HepG2 (cell line): ENCODE measurements around the gene ISOC2. TPM values are rescaled to one million over a fixed set of nuclear protein-coding genes. Genes with fewer than 3 reads are reported as not detected.

Source experiments
- AHDC1 ChIP-seq: sonication (generic); formaldehyde crosslinking; IDR thresholded peaks from 2 replicates; pipeline ENCODE4 v1.5.1; 2020; ENCODE audit warnings: mild to moderate bottlenecking, missing genetic modification reagents, borderline replicate concordance
- ATM ChIP-seq: fragments of 450-650 bp; IDR thresholded peaks from 2 replicates; pipeline ENCODE4 v1.7.1; 2017; ENCODE audit warnings: mild to moderate bottlenecking, borderline replicate concordance
- FOXO1 ChIP-seq: sonication (generic); formaldehyde crosslinking; IDR thresholded peaks from 2 replicates; pipeline ENCODE4 v1.4.0; 2020; ENCODE audit warnings: missing genetic modification reagents
- MBNL3 ChIP-seq: fragments of 250-450 bp; sonication (Bioruptor Pico); conservative IDR thresholded peaks from 2 replicates; pipeline ENCODE4 v1.8.0; 2022; ENCODE audit warnings: mild to moderate bottlenecking, inconsistent platforms
- NFYB ChIP-seq: sonication (generic); formaldehyde crosslinking; IDR thresholded peaks from 2 replicates; pipeline ENCODE4 v1.4.0; 2020; ENCODE audit warnings: missing genetic modification reagents
- PAX8 ChIP-seq: sonication (generic); formaldehyde crosslinking; IDR thresholded peaks from 2 replicates; pipeline ENCODE4 v1.8.0; 2022; ENCODE audit warnings: mild to moderate bottlenecking, missing genetic modification reagents, borderline replicate concordance
- SSRP1 ChIP-seq: IDR thresholded peaks from 2 replicates; pipeline ENCODE4 v1.6.1; 2016; ENCODE audit warnings: control low read depth
- USF2 ChIP-seq, 2 experiments: sonication (generic) in 1 of 2; formaldehyde crosslinking in 1 of 2; IDR thresholded peaks; 2 replicates each; pipeline versions ENCODE4 v1.5.1 to v1.6.1; 2011 to 2020; ENCODE audit warnings: borderline replicate concordance in 1 of 2, low read depth in 1 of 2, low read length in 1 of 2, mild to moderate bottlenecking in 1 of 2, missing genetic modification reagents in 1 of 2, moderate library complexity in 1 of 2
- ZBTB42 ChIP-seq: sonication (generic); formaldehyde crosslinking; IDR thresholded peaks from 2 replicates; pipeline ENCODE4 v1.5.0; 2020; ENCODE audit warnings: mild to moderate bottlenecking, missing genetic modification reagents
- ZKSCAN8 ChIP-seq: IDR thresholded peaks from 2 replicates; pipeline ENCODE4 v1.6.1; 2016; ENCODE audit warnings: borderline replicate concordance, missing genetic modification reagents, missing compliant biosample characterization
- ZNF10 ChIP-seq: sonication (generic); formaldehyde crosslinking; IDR thresholded peaks from 2 replicates; pipeline ENCODE4 v1.4.0; 2020; ENCODE audit warnings: mild to moderate bottlenecking, low read depth, missing genetic modification reagents, borderline replicate concordance
- ZNF576 ChIP-seq: sonication (generic); formaldehyde crosslinking; IDR thresholded peaks from 2 replicates; pipeline ENCODE4 v1.4.0; 2020; ENCODE audit warnings: mild to moderate bottlenecking, missing genetic modification reagents
- ZNF777 ChIP-seq: sonication (generic); formaldehyde crosslinking; IDR thresholded peaks from 2 replicates; pipeline ENCODE4 v1.4.0; 2020; ENCODE audit warnings: missing genetic modification reagents
- polyA plus RNA-seq, 8 experiments: library from polyadenylated mRNA; depleted of rRNA in 3 of 8; stranded (reverse) in 7 of 8; unstranded in 1 of 8; fragments of >200 nt; fragmentation: Illumina TruSeq in 4 of 8; extraction: Trizol in 4 of 8; gene quantifications; 2 replicates each; pipeline versions ENCODE4 v1.2.1 to v1.2.3, GENCODE V29; 2011 to 2016; ENCODE audit warnings: low read depth in 4 of 8, missing spikeins in 1 of 8, mixed read lengths in 1 of 8; ENCODE audit not compliant: insufficient read depth in 1 of 8
- total RNA-seq, 5 experiments: library from RNA; depleted of rRNA; stranded (reverse); fragments of >200 nt; fragmentation: Illumina TruSeq; extraction: Trizol; gene quantifications; 2 replicates each; pipeline ENCODE4 v1.2.3, GENCODE V29; 2016; ENCODE audit warnings: low read depth in 1 of 5
- TF ChIP-seq, protein P1 (sequence below): sonication (generic); formaldehyde crosslinking; IDR thresholded peaks from 2 replicates; pipeline ENCODE4 v1.4.0; 2020; ENCODE audit warnings: missing genetic modification reagents
- TF ChIP-seq, protein P2 (sequence below): sonication (generic); formaldehyde crosslinking; IDR thresholded peaks from 2 replicates; pipeline ENCODE4 v1.8.1; 2022; ENCODE audit warnings: mild to moderate bottlenecking, missing genetic modification reagents

ISOC2 gene
- total and polyA plus RNA-seq, 2 of the 13 experiments (the other 11 are each of a cell fraction or from before 2014, with no cell fraction given): 76.8 to 105 TPM

DNA sequence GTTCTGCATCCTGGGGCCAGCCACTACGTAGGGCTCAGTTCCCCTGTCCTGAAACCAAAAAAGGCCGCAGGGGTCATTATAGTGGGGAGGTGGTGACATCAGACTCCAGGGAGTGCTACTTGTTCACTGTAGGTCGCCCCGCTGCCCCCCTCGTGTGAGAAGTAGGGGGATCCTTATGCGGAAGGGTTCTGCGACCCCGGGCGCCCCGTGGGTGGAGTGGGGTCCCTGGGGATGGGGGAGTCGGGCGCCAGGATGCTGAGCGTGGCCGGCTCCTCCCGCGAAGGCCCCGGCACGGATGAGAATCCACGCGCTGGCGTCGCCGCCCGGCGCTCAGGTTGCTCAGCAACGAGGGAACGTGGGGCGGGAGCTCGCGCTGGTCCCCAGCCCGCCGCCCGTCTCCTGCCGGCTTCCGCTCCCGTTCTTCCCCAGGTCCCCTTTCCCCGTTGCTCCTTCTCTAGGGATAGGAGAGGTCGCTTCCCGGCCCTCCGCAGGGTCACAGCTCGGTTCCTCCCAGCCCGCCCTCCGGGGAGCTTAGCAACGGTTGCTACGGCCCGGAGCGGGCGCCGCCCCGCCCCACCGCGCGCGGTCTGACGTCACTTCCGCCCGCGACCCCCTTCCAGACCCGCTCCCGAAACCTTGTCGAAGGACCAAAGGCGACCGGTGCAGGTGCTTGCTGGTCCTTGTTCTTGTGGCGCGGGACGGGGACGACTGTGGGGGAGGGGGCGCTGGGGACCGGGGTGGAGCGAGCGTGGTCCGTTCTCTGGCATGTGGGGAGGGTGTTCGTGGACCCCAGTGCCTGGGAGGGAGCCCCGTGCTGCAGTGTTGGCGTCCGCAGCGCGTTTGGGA lies 23.4 kb upstream of the ISOC2 start, which contains the start of gene NAT14 (continued):
- TF ChIP-seq USF2 (IDR thresholded peaks at IDR 0.05; ENCODE audit: low read depth, low read length): no peak
- no peak for TF ChIP-seq USF2 (CRISPR knock-in tag; IDR thresholded peaks at IDR 0.05; ENCODE audit: borderline replicate concordance)
- TF ChIP-seq ATM: no peak
- TF ChIP-seq NFYB: no peak
- TF ChIP-seq, protein P1, sequence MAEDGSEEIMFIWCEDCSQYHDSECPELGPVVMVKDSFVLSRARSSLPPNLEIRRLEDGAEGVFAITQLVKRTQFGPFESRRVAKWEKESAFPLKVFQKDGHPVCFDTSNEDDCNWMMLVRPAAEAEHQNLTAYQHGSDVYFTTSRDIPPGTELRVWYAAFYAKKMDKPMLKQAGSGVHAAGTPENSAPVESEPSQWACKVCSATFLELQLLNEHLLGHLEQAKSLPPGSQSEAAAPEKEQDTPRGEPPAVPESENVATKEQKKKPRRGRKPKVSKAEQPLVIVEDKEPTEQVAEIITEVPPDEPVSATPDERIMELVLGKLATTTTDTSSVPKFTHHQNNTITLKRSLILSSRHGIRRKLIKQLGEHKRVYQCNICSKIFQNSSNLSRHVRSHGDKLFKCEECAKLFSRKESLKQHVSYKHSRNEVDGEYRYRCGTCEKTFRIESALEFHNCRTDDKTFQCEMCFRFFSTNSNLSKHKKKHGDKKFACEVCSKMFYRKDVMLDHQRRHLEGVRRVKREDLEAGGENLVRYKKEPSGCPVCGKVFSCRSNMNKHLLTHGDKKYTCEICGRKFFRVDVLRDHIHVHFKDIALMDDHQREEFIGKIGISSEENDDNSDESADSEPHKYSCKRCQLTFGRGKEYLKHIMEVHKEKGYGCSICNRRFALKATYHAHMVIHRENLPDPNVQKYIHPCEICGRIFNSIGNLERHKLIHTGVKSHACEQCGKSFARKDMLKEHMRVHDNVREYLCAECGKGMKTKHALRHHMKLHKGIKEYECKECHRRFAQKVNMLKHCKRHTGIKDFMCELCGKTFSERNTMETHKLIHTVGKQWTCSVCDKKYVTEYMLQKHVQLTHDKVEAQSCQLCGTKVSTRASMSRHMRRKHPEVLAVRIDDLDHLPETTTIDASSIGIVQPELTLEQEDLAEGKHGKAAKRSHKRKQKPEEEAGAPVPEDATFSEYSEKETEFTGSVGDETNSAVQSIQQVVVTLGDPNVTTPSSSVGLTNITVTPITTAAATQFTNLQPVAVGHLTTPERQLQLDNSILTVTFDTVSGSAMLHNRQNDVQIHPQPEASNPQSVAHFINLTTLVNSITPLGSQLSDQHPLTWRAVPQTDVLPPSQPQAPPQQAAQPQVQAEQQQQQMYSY: no peak
- no peak for TF ChIP-seq SSRP1
- TF ChIP-seq ZNF576: no peak
- TF ChIP-seq ZKSCAN8: no peak
- TF ChIP-seq FOXO1: no peak
- TF ChIP-seq MBNL3: no peak
- TF ChIP-seq AHDC1 (CRISPR knock-in tag): no peak
- TF ChIP-seq PAX8 (CRISPR knock-in tag): no peak
- TF ChIP-seq ZNF10 (CRISPR knock-in tag): no peak
- TF ChIP-seq ZNF777 (CRISPR knock-in tag): no peak
- TF ChIP-seq, protein P2, sequence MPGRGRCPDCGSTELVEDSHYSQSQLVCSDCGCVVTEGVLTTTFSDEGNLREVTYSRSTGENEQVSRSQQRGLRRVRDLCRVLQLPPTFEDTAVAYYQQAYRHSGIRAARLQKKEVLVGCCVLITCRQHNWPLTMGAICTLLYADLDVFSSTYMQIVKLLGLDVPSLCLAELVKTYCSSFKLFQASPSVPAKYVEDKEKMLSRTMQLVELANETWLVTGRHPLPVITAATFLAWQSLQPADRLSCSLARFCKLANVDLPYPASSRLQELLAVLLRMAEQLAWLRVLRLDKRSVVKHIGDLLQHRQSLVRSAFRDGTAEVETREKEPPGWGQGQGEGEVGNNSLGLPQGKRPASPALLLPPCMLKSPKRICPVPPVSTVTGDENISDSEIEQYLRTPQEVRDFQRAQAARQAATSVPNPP: no peak
- TF ChIP-seq ZBTB42: no peak
